ENCODE results near the gene GBE1. TPM values are rescaled to one million over a fixed set of nuclear protein-coding genes. Genes with fewer than 3 reads are reported as not detected.

GBE1 gene
- total RNA-seq, 1 experiment from 2014 or later, result 12.7 TPM

GRCh38 chr3:81765400-81765799, 4.0 kb upstream of the GBE1 start:
- peaks cover 10% of the 10 kb centered on the region for H3K4me1 Mint-ChIP-seq (ENCODE audit: low read depth, unreplicated experiment)

GRCh38 chr3:81764665-81765064, 3.2 kb upstream of the GBE1 start:
- no peak for TF ChIP-seq CTCF (IDR thresholded peaks at IDR 0.05; ENCODE audit: unreplicated experiment)
- H3K4me3 Mint-ChIP-seq (ENCODE audit: low read depth, unreplicated experiment), result no peak overlapping the region
- no peak overlapping the region for H3K27ac Mint-ChIP-seq (ENCODE audit: unreplicated experiment)
- CTCF ChIA-PET, result no interaction called here
- BruUV-seq (replicated peaks), result no TSS peak
- H3K36me3 Mint-ChIP-seq (ENCODE audit: insufficient read depth, unreplicated experiment), result peaks cover 18% of the 10 kb centered on the region
- no peaks in the 10 kb centered on the region for H3K9me3 Mint-ChIP-seq (ENCODE audit: low read depth, unreplicated experiment)
- H3K27me3 Mint-ChIP-seq (ENCODE audit: unreplicated experiment), result no peaks in the 10 kb centered on the region
- peaks cover 17% of the 10 kb centered on the region for H3K4me1 Mint-ChIP-seq (ENCODE audit: low read depth, unreplicated experiment)
- intact Hi-C loops (cut with micrococcal nuclease; ENCODE audit: unreplicated experiment), result loop anchor here (10.0 kb wide), 1 partner anchor 370 kb away; no protein-coding TSS in a partner anchor
- DNase-seq, result no peak

More at GRCh38 chr3:81765400-81765799, 4.0 kb upstream of the GBE1 start:
- Mint-ChIP-seq H3K9me3 (ENCODE audit: low read depth, unreplicated experiment) (no peaks in the 10 kb centered on the region), H3K27me3 (ENCODE audit: unreplicated experiment) (no peaks in the 10 kb centered on the region), H3K4me3 (ENCODE audit: low read depth, unreplicated experiment) (no peak overlapping the region), H3K36me3 (ENCODE audit: insufficient read depth, unreplicated experiment) (peaks cover 16% of the 10 kb centered on the region), H3K27ac (ENCODE audit: unreplicated experiment) (no peak overlapping the region)
- intact Hi-C loops (cut with micrococcal nuclease; ENCODE audit: unreplicated experiment), result loop anchor here (10.0 kb wide), 1 partner anchor 369 kb away; no protein-coding TSS in a partner anchor
- TF ChIP-seq CTCF (IDR thresholded peaks at IDR 0.05; ENCODE audit: unreplicated experiment), result no peak
- no TSS peak for BruUV-seq (replicated peaks)
- no peak for DNase-seq
- CTCF ChIA-PET, result interaction anchor here (0.7 kb wide), 1 partner anchor 46 kb away, joined by 3 read pairs; no protein-coding TSS in a partner anchor

- TF ChIP-seq CTCF (IDR thresholded peaks at IDR 0.05; ENCODE audit: unreplicated experiment), result no peak
- Mint-ChIP-seq H3K27me3 (ENCODE audit: unreplicated experiment) (no peaks in the 10 kb centered on the region), H3K36me3 (ENCODE audit: insufficient read depth, unreplicated experiment) (peaks cover 18% of the 10 kb centered on the region), H3K27ac (ENCODE audit: unreplicated experiment) (no peak overlapping the region), H3K4me3 (ENCODE audit: low read depth, unreplicated experiment) (no peak overlapping the region), H3K9me3 (ENCODE audit: low read depth, unreplicated experiment) (no peaks in the 10 kb centered on the region), H3K4me1 (ENCODE audit: low read depth, unreplicated experiment) (peaks cover 17% of the 10 kb centered on the region)
- no peak for DNase-seq
- CTCF ChIA-PET, result no interaction called here
- BruUV-seq (replicated peaks), result no TSS peak
- intact Hi-C loops (cut with micrococcal nuclease; ENCODE audit: unreplicated experiment), result loop anchor here (10.0 kb wide), 1 partner anchor 371 kb away; no protein-coding TSS in a partner anchor
Measured at GRCh38 chr3:81764002-81764401, 2.6 kb upstream of the GBE1 start.

GRCh38 chr3:81763001-81763400, 1.6 kb upstream of the GBE1 start:
- no peaks in the 10 kb centered on the region for H3K9me3 Mint-ChIP-seq (ENCODE audit: low read depth, unreplicated experiment)
- H3K27me3 Mint-ChIP-seq (ENCODE audit: unreplicated experiment), result no peaks in the 10 kb centered on the region
- peaks cover 17% of the 10 kb centered on the region for H3K4me1 Mint-ChIP-seq (ENCODE audit: low read depth, unreplicated experiment)
- peak overlapping the region; percentile 2 for H3K27ac Mint-ChIP-seq (ENCODE audit: unreplicated experiment)
- peaks cover 18% of the 10 kb centered on the region for H3K36me3 Mint-ChIP-seq (ENCODE audit: insufficient read depth, unreplicated experiment)
- DNase-seq, result no peak
- CTCF ChIA-PET, result no interaction called here
- H3K4me3 Mint-ChIP-seq (ENCODE audit: low read depth, unreplicated experiment), result no peak overlapping the region
- no TSS peak for BruUV-seq (replicated peaks)
- intact Hi-C loops (cut with micrococcal nuclease; ENCODE audit: unreplicated experiment), result loop anchor here (10.0 kb wide), 1 partner anchor 372 kb away; no protein-coding TSS in a partner anchor
- no peak for TF ChIP-seq CTCF (IDR thresholded peaks at IDR 0.05; ENCODE audit: unreplicated experiment)
